Measurements from ENCODE around the gene PMM2. TPM values are rescaled to one million over a fixed set of nuclear protein-coding genes. Genes with fewer than 3 reads are reported as not detected.

PMM2 gene
- polyA plus RNA-seq, 1 donor (not counting 4 experiments of a cell fraction or from before 2014, with no cell fraction given) = 38.6 TPM

DNA sequence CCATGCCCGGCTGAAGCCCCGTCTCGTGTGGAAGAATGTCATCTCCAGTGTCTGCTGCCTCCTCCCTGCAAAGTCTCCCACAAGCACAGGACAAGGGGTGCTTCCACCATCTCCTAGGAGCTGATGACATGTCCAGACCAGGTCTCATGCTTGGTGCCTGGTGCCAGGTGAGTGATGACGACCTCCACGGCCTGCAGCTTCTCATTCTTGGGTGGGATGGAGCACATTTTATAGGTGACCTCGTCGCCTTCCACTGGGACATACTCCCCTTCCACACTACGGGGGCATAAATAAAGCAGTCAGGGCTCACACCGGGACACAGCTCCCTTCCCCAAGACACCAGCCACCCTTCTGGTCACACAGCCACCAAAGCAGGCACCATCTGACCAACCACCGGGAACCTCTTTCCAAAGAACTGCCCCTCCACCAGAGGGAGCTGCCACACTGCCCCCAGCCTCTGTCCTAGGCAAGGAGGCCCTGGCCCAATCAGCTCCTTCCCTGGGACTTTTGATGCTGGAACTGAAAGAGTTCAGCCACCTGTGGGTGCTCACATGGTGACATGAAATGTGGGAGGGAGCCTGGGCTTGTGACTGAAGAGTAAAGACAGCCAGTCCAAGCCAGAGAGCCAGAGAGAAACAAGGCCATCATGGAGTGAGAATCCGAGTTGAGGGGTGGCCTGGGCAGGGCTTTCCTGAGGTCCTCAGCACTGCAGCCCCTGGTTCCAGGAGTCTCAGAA, 57.6 kb downstream of the PMM2 start:
- H4K20me1 ChIP-seq (ENCODE audit: control insufficient read depth, extremely low read depth, insufficient read depth, low read length) = no peaks in the 10 kb centered on the region
- DNase-seq (ENCODE audit: low read depth, low spot score) = no peak
- no peak overlapping the region for H3K9ac ChIP-seq (ENCODE audit: control insufficient read depth, extremely low read depth, insufficient read depth, low read length)
- no peak for TF ChIP-seq EZH2 (IDR thresholded peaks at IDR 0.05; ENCODE audit: low read length)
- TF ChIP-seq, protein P1, sequence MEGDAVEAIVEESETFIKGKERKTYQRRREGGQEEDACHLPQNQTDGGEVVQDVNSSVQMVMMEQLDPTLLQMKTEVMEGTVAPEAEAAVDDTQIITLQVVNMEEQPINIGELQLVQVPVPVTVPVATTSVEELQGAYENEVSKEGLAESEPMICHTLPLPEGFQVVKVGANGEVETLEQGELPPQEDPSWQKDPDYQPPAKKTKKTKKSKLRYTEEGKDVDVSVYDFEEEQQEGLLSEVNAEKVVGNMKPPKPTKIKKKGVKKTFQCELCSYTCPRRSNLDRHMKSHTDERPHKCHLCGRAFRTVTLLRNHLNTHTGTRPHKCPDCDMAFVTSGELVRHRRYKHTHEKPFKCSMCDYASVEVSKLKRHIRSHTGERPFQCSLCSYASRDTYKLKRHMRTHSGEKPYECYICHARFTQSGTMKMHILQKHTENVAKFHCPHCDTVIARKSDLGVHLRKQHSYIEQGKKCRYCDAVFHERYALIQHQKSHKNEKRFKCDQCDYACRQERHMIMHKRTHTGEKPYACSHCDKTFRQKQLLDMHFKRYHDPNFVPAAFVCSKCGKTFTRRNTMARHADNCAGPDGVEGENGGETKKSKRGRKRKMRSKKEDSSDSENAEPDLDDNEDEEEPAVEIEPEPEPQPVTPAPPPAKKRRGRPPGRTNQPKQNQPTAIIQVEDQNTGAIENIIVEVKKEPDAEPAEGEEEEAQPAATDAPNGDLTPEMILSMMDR (optimal IDR thresholded peaks at IDR 0.05 in 1 of 3, IDR thresholded peaks at IDR 0.05 in 1 of 3, conservative IDR thresholded peaks at IDR 0.05 in 1 of 3; ENCODE audit: extremely low read depth in 1 of 3, insufficient read depth in 2 of 3, low read length in 3 of 3) = peak in 2 of 3 experiments; percentile 42
- peaks cover 24 to 25% of the 10 kb centered on the region in 2 experiments for H3K36me3 ChIP-seq (ENCODE audit: control insufficient read depth in 2 of 2, extremely low read depth in 1 of 2, insufficient read depth in 2 of 2, low read length in 2 of 2)
- H3K9me1 ChIP-seq (ENCODE audit: control insufficient read depth, extremely low read depth, insufficient read depth, low read length) = no peaks in the 10 kb centered on the region
- no peak overlapping the region for H3K27ac ChIP-seq (ENCODE audit: control insufficient read depth, insufficient read depth, low read length)
- H3K9me3 ChIP-seq (ENCODE audit: control insufficient read depth, low read depth, low read length) = no peaks in the 10 kb centered on the region
- H3K4me1 ChIP-seq (ENCODE audit: control insufficient read depth, extremely low read depth, insufficient read depth, low read length) = peaks cover 11% of the 10 kb centered on the region
- H3K79me2 ChIP-seq (ENCODE audit: control insufficient read depth, insufficient read depth, low read length) = peaks cover 21% of the 10 kb centered on the region
- no peak for FAIRE-seq
- no peak overlapping the region for H3K4me2 ChIP-seq (ENCODE audit: control insufficient read depth, extremely low read depth, insufficient read depth, low read depth, low read length)
- H3K27me3 ChIP-seq (ENCODE audit: control insufficient read depth, extremely low read depth, insufficient read depth, low read length) = no peaks in the 10 kb centered on the region
- H2AFZ ChIP-seq (ENCODE audit: control insufficient read depth, low read length) = no peak overlapping the region
- dilution Hi-C loops (cut with MboI; ENCODE audit: extremely low pct_ligation_motif_present, low sequenced_read_pairs) = no loop called here
- no peak overlapping the region for H3K4me3 ChIP-seq (ENCODE audit: control insufficient read depth in 2 of 3, extremely low read depth in 1 of 3, insufficient read depth in 2 of 3, low read depth in 1 of 3, low read length in 3 of 3)

GRCh38 chr16:8855972-8856371, 58.3 kb downstream of the PMM2 start:
- no peaks in the 10 kb centered on the region for H3K27me3 ChIP-seq (ENCODE audit: control insufficient read depth, extremely low read depth, insufficient read depth, low read length)
- no peak overlapping the region for H3K4me2 ChIP-seq (ENCODE audit: control insufficient read depth, extremely low read depth, insufficient read depth, low read depth, low read length)
- TF ChIP-seq EZH2 (IDR thresholded peaks at IDR 0.05; ENCODE audit: low read length) = no peak
- TF ChIP-seq, protein P1 (optimal IDR thresholded peaks at IDR 0.05 in 1 of 3, IDR thresholded peaks at IDR 0.05 in 1 of 3, conservative IDR thresholded peaks at IDR 0.05 in 1 of 3; ENCODE audit: extremely low read depth in 1 of 3, insufficient read depth in 2 of 3, low read length in 3 of 3) = no peak
- H3K27ac ChIP-seq (ENCODE audit: control insufficient read depth, insufficient read depth, low read length) = no peak overlapping the region
- dilution Hi-C loops (cut with MboI; ENCODE audit: extremely low pct_ligation_motif_present, low sequenced_read_pairs) = no loop called here
- no peak overlapping the region for H3K4me3 ChIP-seq (ENCODE audit: control insufficient read depth in 2 of 3, extremely low read depth in 1 of 3, insufficient read depth in 2 of 3, low read depth in 1 of 3, low read length in 3 of 3)
- H3K9me3 ChIP-seq (ENCODE audit: control insufficient read depth, low read depth, low read length) = no peaks in the 10 kb centered on the region
- FAIRE-seq (no peak), DNase-seq (ENCODE audit: low read depth, low spot score) (no peak)
- H4K20me1 ChIP-seq (ENCODE audit: control insufficient read depth, extremely low read depth, insufficient read depth, low read length) = no peaks in the 10 kb centered on the region
- peaks cover 21 to 25% of the 10 kb centered on the region in 2 experiments for H3K36me3 ChIP-seq (ENCODE audit: control insufficient read depth in 2 of 2, extremely low read depth in 1 of 2, insufficient read depth in 2 of 2, low read length in 2 of 2)
- H3K9me1 ChIP-seq (ENCODE audit: control insufficient read depth, extremely low read depth, insufficient read depth, low read length) = no peaks in the 10 kb centered on the region
- peaks cover 25% of the 10 kb centered on the region for H3K79me2 ChIP-seq (ENCODE audit: control insufficient read depth, insufficient read depth, low read length)
- H3K9ac ChIP-seq (ENCODE audit: control insufficient read depth, extremely low read depth, insufficient read depth, low read length) = no peak overlapping the region
- peaks cover 4% of the 10 kb centered on the region for H3K4me1 ChIP-seq (ENCODE audit: control insufficient read depth, extremely low read depth, insufficient read depth, low read length)
- H2AFZ ChIP-seq (ENCODE audit: control insufficient read depth, low read length) = no peak overlapping the region

Measured in keratinocyte (primary cell).